ENCODE data around the gene LURAP1L. TPM values are rescaled to one million over a fixed set of nuclear protein-coding genes. Genes with fewer than 3 reads are reported as not detected.

The LURAP1L gene
- total and polyA plus RNA-seq, 2 of the 4 experiments (the other 2 are of a cell fraction) = 6.1 to 10.6 TPM

DNA sequence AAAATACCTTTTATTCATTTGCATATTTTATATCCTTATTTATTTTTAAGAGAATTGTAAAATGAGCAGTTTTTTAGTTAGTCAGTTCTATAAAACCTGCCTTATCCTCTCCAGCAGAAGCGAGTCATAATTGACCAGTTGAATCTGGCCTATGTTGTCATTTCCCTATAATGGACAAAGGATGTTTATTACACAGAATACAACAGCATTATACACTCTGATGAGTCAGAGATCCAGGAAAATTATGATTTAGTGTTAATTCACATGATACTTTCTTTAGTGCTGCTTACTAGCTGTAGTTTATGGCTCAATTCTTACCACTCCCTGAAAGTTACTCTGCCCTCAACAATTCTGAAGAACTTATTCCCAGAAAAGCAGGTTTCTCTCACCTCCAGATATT lies 26.8 kb upstream of the LURAP1L start:
- intact Hi-C loops (cut with micrococcal nuclease) = no loop called here
- CTCF ChIA-PET = interaction anchor here (0.7 kb wide), 1 partner anchor 1493 kb away, joined by 4 read pairs; no protein-coding TSS in a partner anchor
- Histone ChIP-seq H2AK9ac (replicated peaks; ENCODE audit: low read depth, low read length, poor library complexity) (no peak overlapping the region), H3K18ac (ENCODE audit: low read depth, low read length) (no peak overlapping the region), H3K79me1 (ENCODE audit: low read depth in 1 of 2, low read length in 2 of 2) (no peaks in the 10 kb centered on the region), H3K14ac (replicated peaks; ENCODE audit: low read depth, low read length) (0 out of 2 replicates have a peak overlapping the region, but pooled peaks have one; percentile 31), H3K56ac (ENCODE audit: extremely low read depth, insufficient read depth, low read length) (no peak overlapping the region), H2AK5ac (ENCODE audit: low read depth, low read length) (no peak overlapping the region; the same call in 1 of the 2 replicates), H2BK15ac (ENCODE audit: low read depth, low read length) (0 out of 3 replicates have a peak overlapping the region, but pooled peaks have one; percentile 39), H3K9me1 (ENCODE audit: insufficient read depth, low read length) (no peaks in the 10 kb centered on the region), H2BK20ac (ENCODE audit: low read depth, low read length) (peak overlapping the region; percentile 62), H3K9ac (ENCODE audit: low read depth, low read length) (no peak overlapping the region), H4K91ac (ENCODE audit: insufficient read depth, low read depth, low read length) (no peak overlapping the region), H2BK5ac (ENCODE audit: low read depth, low read length, poor library complexity, severe bottlenecking) (peak overlapping the region; percentile 34), H3K4me2 (ENCODE audit: low read depth, low read length) (no peak overlapping the region; the same call in 1 of the 2 replicates), H4K20me1 (ENCODE audit: insufficient read depth, low read length) (no peaks in the 10 kb centered on the region), H3K4me1 (ENCODE audit: control insufficient read depth, insufficient read depth, low read length) (no peaks in the 10 kb centered on the region), H3K27me3 (ENCODE audit: control insufficient read depth, insufficient read depth, low read length) (no peaks in the 10 kb centered on the region), H4K8ac (ENCODE audit: low read depth in 2 of 2, low read length in 2 of 2) (no peak overlapping the region), H4K5ac (ENCODE audit: low read depth, low read length) (no peak overlapping the region), H3K9me3 (ENCODE audit: control insufficient read depth, insufficient read depth, low read length) (no peaks in the 10 kb centered on the region), H3K4me3 (ENCODE audit: insufficient read depth, low read depth, low read length) (no peak overlapping the region), H3K4ac (ENCODE audit: low read depth, low read length) (no peak overlapping the region), H3K27ac (ENCODE audit: insufficient read depth, low read length) (no peak overlapping the region), H3K36me3 (ENCODE audit: control insufficient read depth, insufficient read depth, low read length) (no peaks in the 10 kb centered on the region), H3K23ac (ENCODE audit: low read depth, low read length) (no peak overlapping the region), H2BK120ac (ENCODE audit: low read depth, low read length) (0 out of 2 replicates have a peak overlapping the region, but pooled peaks have one; percentile 10), H2AFZ (replicated peaks; ENCODE audit: low read length, poor library complexity) (no peak overlapping the region)
- peak; percentile 92 for ATAC-seq (ENCODE audit: low read depth)
- BruUV-seq (replicated peaks) = no TSS peak
- POLR2A ChIA-PET (ENCODE audit: unreplicated experiment) = no interaction called here
- dilution Hi-C loops (cut with HindIII; ENCODE audit: low sequenced_read_pairs, unreplicated experiment) = no loop called here
- no CpG with 5 or more reads among the region's 1 CpG for WGBS, 2 experiments (ENCODE audit: extremely low coverage in 2 of 2, insufficient read length in 1 of 2)
- DNase-seq = peak; percentile 84
- in situ Hi-C loops (cut with MboI; ENCODE audit: low sequenced_read_pairs) = no loop called here
- TF ChIP-seq MAZ (IDR thresholded peaks at IDR 0.05; ENCODE audit: borderline replicate concordance, low read depth, low read length) (no peak), FOS (IDR thresholded peaks at IDR 0.05; ENCODE audit: low read depth, low read length) (peak; percentile 32; the same call in 1 of the 2 replicates), NFE2L2 (IDR thresholded peaks at IDR 0.05; ENCODE audit: low read depth, low read length) (no peak)
- TF ChIP-seq, protein P1, sequence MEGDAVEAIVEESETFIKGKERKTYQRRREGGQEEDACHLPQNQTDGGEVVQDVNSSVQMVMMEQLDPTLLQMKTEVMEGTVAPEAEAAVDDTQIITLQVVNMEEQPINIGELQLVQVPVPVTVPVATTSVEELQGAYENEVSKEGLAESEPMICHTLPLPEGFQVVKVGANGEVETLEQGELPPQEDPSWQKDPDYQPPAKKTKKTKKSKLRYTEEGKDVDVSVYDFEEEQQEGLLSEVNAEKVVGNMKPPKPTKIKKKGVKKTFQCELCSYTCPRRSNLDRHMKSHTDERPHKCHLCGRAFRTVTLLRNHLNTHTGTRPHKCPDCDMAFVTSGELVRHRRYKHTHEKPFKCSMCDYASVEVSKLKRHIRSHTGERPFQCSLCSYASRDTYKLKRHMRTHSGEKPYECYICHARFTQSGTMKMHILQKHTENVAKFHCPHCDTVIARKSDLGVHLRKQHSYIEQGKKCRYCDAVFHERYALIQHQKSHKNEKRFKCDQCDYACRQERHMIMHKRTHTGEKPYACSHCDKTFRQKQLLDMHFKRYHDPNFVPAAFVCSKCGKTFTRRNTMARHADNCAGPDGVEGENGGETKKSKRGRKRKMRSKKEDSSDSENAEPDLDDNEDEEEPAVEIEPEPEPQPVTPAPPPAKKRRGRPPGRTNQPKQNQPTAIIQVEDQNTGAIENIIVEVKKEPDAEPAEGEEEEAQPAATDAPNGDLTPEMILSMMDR (conservative IDR thresholded peaks at IDR 0.05; ENCODE audit: low read depth, low read length) = no peak
- TF ChIP-seq, protein P2, sequence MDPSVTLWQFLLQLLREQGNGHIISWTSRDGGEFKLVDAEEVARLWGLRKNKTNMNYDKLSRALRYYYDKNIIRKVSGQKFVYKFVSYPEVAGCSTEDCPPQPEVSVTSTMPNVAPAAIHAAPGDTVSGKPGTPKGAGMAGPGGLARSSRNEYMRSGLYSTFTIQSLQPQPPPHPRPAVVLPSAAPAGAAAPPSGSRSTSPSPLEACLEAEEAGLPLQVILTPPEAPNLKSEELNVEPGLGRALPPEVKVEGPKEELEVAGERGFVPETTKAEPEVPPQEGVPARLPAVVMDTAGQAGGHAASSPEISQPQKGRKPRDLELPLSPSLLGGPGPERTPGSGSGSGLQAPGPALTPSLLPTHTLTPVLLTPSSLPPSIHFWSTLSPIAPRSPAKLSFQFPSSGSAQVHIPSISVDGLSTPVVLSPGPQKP (IDR thresholded peaks at IDR 0.05; ENCODE audit: borderline replicate concordance, low read depth, low read length) = no peak

Data from IMR-90 (cell line).